Endothelial cell of hepatic sinusoid (primary cell): ENCODE measurements around the gene NKD1.

Experiments
- in situ Hi-C: cut with HindIII; loops from 2 replicates; pipeline ENCODE4 v1.10.0; 2017; ENCODE audit warnings: low sequenced_read_pairs

Gene NKD1

DNA sequence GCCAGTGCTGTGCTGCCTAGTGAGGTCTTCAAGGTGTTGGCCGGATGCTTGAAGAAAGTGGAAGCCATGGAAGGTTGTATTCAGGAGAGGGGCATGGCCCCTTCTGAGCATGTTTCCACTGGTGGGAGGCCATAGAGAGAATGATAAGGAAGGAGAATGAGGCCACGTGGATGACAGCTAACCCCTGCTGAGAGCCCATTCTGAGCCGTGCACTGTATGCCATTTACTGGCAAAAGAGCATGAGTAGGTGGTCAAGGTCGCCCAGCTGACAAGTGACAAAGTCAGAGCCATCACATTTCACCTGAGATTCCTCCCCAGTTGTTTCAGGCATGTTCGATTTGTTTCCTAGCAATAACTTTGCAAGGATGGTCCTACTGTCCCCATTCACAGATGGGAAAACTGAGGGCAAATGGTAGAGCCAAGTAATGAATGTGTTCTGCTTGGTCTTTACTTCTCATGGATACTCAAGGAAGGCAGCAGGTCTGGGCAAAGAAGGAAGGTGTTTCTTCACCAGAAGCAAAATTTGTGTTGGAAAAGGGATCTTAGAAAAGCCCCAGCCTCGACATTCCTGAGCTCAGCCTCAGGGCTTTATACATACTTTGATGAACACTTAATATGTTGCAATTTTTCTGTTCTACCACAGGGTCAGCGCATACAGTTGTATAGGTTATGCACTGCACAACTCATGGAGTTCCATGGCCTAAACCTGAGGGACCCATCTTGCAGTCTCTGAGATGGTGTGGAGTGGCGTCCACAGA, 10.5 kb upstream of the NKD1 start:
- in situ Hi-C loops, result no loop called here

DNA sequence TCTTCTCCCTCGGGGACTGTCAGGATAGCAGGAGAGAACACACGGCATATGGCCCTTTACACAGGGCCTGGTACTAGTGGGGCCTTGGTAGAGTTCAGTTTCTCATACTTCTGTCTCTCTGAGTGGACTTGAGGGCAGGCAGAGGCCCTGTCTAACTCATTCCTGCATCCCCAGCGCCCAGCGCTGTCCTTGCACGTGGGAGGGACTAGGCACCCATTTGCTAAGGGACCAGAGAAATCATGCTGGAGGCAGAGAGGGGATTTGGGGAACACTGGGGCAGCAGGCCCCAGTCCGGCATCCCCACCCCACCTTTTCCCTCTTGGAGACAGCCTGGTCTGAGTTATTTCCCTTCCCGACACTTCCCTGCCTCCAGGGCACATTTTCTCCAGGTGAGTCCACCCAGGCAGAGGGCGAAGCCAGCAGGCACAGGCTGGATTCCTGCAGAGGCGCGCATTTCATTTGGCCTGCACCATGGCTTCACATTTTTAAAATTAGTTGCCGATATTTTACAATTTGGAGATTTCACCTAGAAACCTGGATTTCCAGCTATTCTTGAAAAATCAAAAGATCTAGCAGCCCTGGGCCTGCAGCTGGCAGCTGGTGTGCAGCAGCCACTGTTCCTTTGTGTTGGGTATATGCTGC, 9.7 kb upstream of the NKD1 start:
- in situ Hi-C loops, result no loop called here

DNA sequence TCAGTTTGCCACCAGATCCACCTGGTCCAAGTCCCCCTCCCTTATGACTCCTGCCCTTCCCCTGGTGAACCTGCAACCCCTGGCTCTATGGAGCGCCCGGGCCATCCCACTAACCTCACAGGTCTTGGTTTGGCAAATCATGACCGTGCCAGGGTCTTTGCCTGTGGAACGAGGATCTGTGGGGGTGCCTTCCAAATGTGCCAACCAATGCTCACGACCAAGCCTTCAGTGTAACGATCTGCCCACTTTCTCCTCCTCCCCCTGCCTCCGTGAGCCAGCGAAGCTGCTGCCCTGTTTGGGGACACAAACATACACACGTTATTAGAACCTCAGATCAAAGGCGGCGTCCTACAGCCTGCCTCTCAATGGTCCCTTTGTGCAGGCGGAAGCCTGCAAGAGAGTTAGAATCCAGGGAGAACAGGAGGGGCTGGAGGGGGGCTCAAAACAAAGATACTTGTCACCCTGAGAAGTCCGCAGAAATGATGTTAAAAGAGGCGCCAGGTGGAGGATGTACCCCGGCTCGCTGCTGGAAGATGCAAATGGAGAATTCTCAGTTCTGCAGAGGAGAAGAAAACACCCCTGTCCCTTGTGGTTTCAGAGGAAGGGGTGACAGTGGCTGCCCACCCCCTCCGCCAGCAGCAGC, 9.0 kb upstream of the NKD1 start:
- in situ Hi-C loops, result no loop called here

- in situ Hi-C loops, result no loop called here
Measured at GRCh38 chr16:50539822-50540710, 8.1 kb upstream of the NKD1 start.

DNA sequence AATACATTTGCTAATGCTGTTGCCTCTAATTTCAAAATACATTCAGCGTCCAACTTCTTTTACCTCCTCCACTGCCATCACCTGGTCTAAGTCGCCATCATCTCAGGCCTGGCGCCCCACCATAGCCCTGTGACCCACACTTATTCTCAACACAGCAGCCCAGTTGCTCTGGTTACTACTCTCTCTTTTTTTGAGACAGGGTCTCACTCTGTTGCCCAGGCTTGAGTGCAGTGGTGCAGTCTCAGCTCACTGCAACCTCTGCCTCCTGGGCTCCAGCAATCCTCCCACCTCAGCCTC, 7.5 kb upstream of the NKD1 start:
- in situ Hi-C loops, result no loop called here

GRCh38 chr16:50542703-50543102, 5.5 kb upstream of the NKD1 start:
- in situ Hi-C loops, result no loop called here

- in situ Hi-C loops, result no loop called here
Measured at GRCh38 chr16:50546125-50546524, 2.1 kb upstream of the NKD1 start.

DNA sequence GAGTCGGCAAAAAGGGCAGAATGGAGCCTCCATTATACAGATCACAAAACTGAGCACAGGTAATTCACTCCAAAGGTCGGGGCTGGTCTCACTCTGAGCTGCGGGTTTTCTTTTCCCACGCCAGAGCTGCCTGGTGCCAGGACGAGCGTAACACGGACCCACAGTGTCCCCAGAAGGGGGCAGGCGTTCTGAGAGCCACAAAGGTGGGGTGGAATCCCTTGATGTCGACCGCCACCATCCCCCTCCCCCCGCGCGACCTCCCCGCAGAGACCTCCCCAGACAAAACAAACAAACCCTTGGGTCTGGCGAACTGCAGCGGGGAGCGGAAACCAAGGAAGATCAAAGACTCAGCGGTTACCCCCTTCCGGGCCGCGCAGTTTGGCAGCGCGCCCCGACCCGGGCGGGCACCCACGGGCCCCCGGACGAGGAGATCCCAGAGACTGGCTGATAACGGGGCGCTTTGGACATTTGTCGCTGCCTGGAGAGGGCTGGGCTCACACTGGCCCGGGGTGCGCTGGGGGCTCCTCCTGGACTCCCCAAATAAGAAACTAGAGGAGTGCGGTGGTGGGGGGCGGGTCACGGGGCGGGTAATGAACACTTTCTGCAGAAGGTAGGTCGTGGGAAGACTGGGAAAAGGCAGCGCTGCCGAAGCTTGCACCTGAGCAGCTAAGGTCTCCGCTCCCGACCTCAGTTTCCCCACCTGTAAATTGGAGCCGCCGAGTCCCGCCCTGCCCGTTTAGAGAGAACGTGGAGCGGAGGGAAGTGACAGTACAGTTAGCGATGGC, 664 bp upstream of the NKD1 start:
- in situ Hi-C loops, result no loop called here

DNA sequence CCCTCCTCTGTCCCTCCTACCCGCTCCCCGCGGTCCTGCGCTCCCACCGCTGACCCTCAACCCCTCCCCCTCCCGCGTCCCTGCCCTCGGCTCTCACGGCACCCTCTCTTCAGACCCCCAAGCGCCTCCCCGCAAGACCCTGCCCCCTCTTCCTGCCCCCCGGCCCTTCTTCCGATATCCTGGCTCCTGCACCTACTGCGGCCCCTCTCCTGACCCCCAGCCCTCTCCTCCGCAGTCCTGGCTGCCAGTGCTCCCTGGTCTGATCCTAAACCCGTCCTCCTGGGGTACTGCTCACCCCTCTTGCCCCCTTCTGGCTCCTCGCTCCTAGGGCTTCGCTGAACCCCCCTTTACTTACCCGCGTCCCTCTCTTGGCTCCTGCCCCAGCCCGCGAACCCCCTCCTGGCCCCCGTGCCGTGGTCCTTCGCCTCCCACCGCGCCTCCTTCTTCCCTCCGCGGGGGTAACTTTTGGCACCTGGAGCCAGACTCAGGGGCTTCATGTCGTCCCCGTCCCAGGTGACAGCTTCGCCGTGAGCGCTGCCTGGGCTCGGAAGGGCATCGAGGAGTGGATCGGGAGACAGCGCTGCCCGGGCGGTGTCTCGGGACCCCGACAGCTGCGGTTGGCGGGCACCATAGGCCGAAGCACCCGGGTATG, 839 bp downstream of the NKD1 start:
- in situ Hi-C loops, result no loop called here

DNA sequence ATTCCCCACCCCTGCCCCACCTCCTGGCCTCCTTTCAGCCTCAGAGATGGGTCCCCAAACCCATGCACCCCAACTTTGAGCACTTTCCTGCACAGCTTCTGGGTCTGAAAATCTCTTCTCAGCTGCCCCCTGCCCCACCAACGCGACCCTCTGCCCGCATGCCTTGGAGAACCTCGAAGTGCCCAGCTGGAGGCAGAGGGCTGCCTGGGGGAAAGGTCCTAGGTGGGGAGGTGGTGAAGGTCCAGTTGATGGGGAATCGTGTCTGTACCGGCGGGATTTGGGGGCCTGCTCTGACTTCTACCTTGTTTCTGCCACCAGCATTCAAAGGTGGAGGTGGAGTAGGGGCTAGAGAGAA, 1.3 kb downstream of the NKD1 start:
- in situ Hi-C loops, result no loop called here

DNA sequence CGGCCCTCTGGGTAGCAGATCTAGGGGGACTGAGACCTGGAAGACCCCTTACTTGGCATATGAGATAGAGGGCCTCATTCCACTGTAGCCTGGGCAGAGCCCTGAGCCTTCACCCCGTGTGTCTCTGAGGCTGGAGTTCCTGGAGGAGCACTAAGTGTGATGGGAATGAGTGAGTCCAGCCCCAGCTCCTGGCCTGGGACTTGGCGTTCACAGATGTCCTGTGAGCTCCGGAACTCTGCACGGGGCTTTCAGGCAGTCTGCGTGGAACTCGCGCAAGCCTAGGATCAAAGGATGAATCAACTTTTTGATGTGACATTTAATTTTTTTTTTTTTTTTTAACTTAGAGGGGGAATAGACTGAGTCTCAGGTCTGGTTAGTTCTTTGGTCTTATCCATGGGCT, 1.8 kb downstream of the NKD1 start:
- in situ Hi-C loops, result no loop called here

GRCh38 chr16:50550866-50551641, 2.9 kb downstream of the NKD1 start:
- in situ Hi-C loops, result no loop called here

DNA sequence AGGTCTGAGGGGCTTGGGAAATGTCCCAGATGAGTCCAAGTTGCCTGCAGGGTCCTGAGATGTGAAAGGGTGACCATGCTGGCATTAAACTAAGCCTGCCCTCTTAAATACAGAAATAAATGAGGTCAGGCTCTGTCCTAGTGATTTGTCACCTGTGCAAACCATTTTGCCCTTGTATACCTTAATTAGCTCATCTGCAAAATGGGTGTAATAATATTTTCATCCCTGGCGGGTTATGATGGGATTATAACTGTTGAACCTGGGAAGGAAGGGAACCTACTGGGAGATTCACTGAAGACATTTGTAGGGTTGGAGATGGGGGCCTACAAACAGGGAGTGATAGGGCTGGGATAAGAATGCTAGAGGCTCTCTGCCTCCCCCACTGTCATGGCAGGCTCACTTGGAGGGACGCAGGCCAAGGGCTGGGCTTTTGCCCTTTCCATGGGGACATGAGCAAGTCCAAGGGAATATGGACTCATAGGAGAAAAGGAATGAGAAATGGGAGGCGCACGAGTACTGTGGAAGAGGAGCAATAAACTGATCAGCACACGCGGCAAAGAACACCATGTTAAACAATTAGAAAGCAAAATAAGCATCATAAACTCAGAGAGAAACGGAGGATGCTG, 4.4 kb downstream of the NKD1 start:
- in situ Hi-C loops, result no loop called here

GRCh38 chr16:50553182-50553710, 5.0 kb downstream of the NKD1 start:
- in situ Hi-C loops, result no loop called here

- in situ Hi-C loops, result no loop called here
Measured at GRCh38 chr16:50553731-50554360, 5.7 kb downstream of the NKD1 start.

DNA sequence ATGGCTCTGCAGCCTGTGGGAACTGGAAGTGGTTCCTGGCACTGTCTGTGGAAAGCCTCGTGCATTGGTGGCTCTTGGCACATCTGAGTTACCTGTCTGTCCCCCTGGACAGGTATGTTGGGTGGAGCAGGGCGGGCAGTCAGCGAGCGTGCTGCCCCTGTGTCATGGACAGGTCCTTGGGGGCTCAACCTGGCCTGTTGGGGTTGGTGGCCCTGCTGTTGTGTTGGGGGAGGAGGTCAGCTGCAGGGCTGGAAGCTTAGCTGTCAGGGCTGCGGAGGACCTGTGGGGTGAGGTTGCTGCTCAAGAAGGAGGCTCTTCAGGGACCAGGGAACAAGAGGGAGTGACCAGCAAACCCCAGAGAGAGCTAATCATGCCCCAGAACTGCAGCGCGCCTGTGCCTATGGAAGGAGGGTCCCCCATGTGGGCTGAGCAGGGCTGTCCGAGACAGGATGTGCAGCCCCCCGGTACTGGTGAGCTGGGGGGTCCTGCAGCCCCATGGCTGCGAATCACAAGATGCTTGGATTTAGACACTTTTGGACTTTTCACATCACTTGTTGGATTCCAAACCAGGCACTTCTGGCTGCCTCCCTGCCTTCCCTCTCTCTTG, 7.2 kb downstream of the NKD1 start:
- in situ Hi-C loops, result loop anchor here (5.0 kb wide), 1 partner anchor 102 kb away; no protein-coding TSS in a partner anchor

- in situ Hi-C loops, result loop anchor here (5.0 kb wide), 1 partner anchor 101 kb away; no protein-coding TSS in a partner anchor
Measured at GRCh38 chr16:50555952-50556673, 7.9 kb downstream of the NKD1 start.
